A673 (cell line): Measurements from ENCODE around the gene JOSD2. TPM values are rescaled to one million over a fixed set of nuclear protein-coding genes. Genes with fewer than 3 reads are reported as not detected.

ENCODE experiments used
- BruUV-seq: library from RNA; stranded (reverse); fragments of 400-500 nt; replicated peaks from 2 replicates; lab custom pipeline; 2021; lab: Mats Ljungman, UMichigan
- CTCF ChIA-PET: fragments of 300-600 bp; sonication (Branson Sonifier 250); formaldehyde crosslinking; loops from one replicate; lab custom pipeline; 2022; ENCODE audit warnings: antibody characterized with exemption; lab: Charles Lee
- POLR2A ChIA-PET: fragments of 300-600 bp; sonication (Branson Sonifier 250); formaldehyde crosslinking; loops from one replicate; lab custom pipeline; 2022; ENCODE audit warnings: antibody characterized with exemption; ENCODE audit not compliant: low non-redundant PET; lab: Charles Lee
- DNase-seq: peaks from one replicate; pipeline ENCODE4 v3.0.0-alpha.2; 2015; ENCODE audit warnings: low spot score
- H3K27ac ChIP-seq: fragments of 200-600 bp; sonication (generic); 2 replicates; pipeline ENCODE4 v1.5.1; 2016; ENCODE audit warnings: mixed run types, low read depth, mild to moderate bottlenecking, mixed read lengths, antibody characterized with exemption, low read length; ENCODE audit not compliant: poor library complexity, severe bottlenecking
- H3K27me3 ChIP-seq: fragments of 200-600 bp; sonication (generic); replicated peaks from 2 replicates; pipeline ENCODE4 v1.6.1; 2017; ENCODE audit warnings: mixed run types, low read depth, mild to moderate bottlenecking, mixed read lengths, antibody characterized with exemption, low read length; ENCODE audit not compliant: insufficient read depth, poor library complexity
- H3K36me3 ChIP-seq: fragments of 200-600 bp; sonication (generic); 2 replicates; pipeline ENCODE4 v1.6.1; 2016; ENCODE audit warnings: mixed run types, mild to moderate bottlenecking, mixed read lengths, antibody characterized with exemption, low read length; ENCODE audit not compliant: insufficient read depth, poor library complexity, severe bottlenecking
- H3K4me1 ChIP-seq: fragments of 200-600 bp; sonication (generic); 2 replicates; pipeline ENCODE4 v1.6.1; 2017; ENCODE audit warnings: mixed run types, mild to moderate bottlenecking, mixed read lengths, antibody characterized with exemption, low read length; ENCODE audit not compliant: insufficient read depth, poor library complexity, severe bottlenecking
- H3K4me3 ChIP-seq: fragments of 200-600 bp; sonication (generic); 2 replicates; pipeline ENCODE4 v1.5.1; 2016; ENCODE audit warnings: low read depth, mixed run types, mild to moderate bottlenecking, mixed read lengths, low read length; ENCODE audit not compliant: poor library complexity, severe bottlenecking
- H3K9me3 ChIP-seq: fragments of 200-600 bp; sonication (generic); 2 replicates; pipeline ENCODE4 v1.6.1; 2016; ENCODE audit warnings: mixed run types, low read depth, mild to moderate bottlenecking, mixed read lengths, antibody characterized with exemption, low read length; ENCODE audit not compliant: poor library complexity, severe bottlenecking
- EZH2 ChIP-seq: fragments of 200-600 bp; sonication (generic); IDR thresholded peaks from 2 replicates; pipeline ENCODE4 v1.6.1; 2017; ENCODE audit warnings: borderline replicate concordance, low read depth, mild to moderate bottlenecking, mixed read lengths, antibody characterized with exemption, low read length; ENCODE audit not compliant: poor library complexity, severe bottlenecking
- intact Hi-C: fragments of 100-400 bp; cut with micrococcal nuclease; formaldehyde crosslinking; loops from one replicate; pipeline ENCODE4 v1.10.0; 2022; ENCODE audit not compliant: unreplicated experiment
- total RNA-seq: library from RNA; stranded (reverse); gene quantifications from 2 replicates; pipeline ENCODE4 v1.2.3, GENCODE V29; 2021
- TF ChIP-seq, protein P1 (sequence below): fragments of 300-800, 200-600 bp; sonication (generic); conservative IDR thresholded peaks from 2 replicates; pipeline ENCODE4 v1.5.1; 2017; ENCODE audit warnings: low read depth, mild to moderate bottlenecking, antibody characterized with exemption, low read length, moderate library complexity, mixed read lengths

JOSD2 gene
- total RNA-seq, 1 experiment from 2014 or later = 26.8 TPM

DNA sequence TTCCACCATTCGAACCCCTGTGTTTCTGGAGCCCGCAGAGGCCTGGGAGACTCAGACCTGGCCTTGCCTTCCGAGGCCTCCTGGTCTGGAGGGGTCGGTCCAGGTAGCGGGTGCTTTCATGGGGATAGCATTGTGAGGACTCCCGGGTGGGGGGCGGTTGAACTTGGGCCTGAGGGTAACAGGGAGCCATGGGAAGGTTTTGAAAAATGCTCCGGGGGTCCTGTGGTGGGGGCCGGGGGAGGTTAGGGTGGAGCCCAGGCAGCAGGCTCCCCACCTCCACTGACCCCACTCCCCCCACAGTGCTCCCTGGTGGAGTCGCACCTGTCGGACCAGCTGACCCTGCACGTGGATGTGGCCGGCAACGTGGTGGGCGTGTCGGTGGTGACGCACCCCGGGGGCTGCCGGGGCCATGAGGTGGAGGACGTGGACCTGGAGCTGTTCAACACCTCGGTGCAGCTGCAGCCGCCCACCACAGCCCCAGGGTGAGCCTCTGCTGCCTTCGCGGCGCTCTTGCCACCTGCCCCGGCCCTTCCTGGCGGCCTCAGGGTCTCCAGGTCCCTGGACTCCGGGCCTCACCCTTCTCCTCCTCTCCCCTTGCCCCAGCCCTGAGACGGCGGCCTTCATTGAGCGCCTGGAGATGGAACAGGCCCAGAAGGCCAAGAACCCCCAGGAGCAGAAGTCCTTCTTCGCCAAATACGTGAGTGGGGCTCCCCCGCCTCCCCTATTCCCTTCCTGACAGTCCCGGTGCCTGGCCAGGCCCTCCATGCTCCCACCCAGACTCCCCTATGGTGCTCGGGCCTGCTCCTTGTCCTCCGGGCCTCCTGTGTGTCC, 30.5 kb downstream of the JOSD2 start:
- ChIA-PET POLR2A (no interaction called here), CTCF (no interaction called here)
- intact Hi-C loops = no loop called here
- Histone ChIP-seq H3K36me3 (peaks cover 32% of the 10 kb centered on the region), H3K4me3 (no peak overlapping the region), H3K4me1 (no peaks in the 10 kb centered on the region), H3K9me3 (no peaks in the 10 kb centered on the region), H3K27ac (no peak overlapping the region), H3K27me3 (no peaks in the 10 kb centered on the region)
- no peak for DNase-seq
- no peak for TF ChIP-seq EZH2
- TF ChIP-seq, protein P1, sequence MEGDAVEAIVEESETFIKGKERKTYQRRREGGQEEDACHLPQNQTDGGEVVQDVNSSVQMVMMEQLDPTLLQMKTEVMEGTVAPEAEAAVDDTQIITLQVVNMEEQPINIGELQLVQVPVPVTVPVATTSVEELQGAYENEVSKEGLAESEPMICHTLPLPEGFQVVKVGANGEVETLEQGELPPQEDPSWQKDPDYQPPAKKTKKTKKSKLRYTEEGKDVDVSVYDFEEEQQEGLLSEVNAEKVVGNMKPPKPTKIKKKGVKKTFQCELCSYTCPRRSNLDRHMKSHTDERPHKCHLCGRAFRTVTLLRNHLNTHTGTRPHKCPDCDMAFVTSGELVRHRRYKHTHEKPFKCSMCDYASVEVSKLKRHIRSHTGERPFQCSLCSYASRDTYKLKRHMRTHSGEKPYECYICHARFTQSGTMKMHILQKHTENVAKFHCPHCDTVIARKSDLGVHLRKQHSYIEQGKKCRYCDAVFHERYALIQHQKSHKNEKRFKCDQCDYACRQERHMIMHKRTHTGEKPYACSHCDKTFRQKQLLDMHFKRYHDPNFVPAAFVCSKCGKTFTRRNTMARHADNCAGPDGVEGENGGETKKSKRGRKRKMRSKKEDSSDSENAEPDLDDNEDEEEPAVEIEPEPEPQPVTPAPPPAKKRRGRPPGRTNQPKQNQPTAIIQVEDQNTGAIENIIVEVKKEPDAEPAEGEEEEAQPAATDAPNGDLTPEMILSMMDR = no peak
- BruUV-seq = no TSS peak

DNA sequence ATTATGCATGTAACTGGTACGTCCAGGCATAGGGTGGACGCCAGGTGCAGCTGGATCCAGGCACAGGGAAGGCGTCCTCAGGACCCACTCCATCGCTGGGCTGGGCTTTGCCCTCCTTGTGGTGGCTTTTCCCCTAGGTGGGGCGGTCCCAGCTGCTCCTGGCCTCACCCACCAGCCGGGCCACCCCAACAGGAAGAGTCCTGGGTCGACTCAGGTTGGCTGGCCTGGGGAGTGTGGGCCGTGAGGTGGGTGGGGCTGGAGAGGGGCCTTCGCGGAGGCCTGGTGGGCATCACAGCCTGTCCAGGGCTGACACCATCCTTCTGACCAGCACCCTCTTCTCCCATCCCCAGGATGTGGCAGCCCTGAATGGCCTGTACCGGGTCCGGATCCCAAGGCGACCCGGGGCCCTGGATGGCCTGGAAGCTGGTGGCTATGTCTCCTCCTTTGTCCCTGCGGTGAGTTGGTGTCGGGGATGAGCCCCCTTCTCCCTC, 31.2 kb downstream of the JOSD2 start:
- no peak for DNase-seq
- TF ChIP-seq EZH2 = no peak
- TF ChIP-seq, protein P1 = no peak
- intact Hi-C loops = no loop called here
- ChIA-PET CTCF (no interaction called here), POLR2A (no interaction called here)
- Histone ChIP-seq H3K27me3 (no peaks in the 10 kb centered on the region), H3K4me3 (no peak overlapping the region), H3K36me3 (peaks cover 32% of the 10 kb centered on the region), H3K9me3 (no peaks in the 10 kb centered on the region), H3K27ac (no peak overlapping the region), H3K4me1 (no peaks in the 10 kb centered on the region)
- no TSS peak for BruUV-seq

DNA sequence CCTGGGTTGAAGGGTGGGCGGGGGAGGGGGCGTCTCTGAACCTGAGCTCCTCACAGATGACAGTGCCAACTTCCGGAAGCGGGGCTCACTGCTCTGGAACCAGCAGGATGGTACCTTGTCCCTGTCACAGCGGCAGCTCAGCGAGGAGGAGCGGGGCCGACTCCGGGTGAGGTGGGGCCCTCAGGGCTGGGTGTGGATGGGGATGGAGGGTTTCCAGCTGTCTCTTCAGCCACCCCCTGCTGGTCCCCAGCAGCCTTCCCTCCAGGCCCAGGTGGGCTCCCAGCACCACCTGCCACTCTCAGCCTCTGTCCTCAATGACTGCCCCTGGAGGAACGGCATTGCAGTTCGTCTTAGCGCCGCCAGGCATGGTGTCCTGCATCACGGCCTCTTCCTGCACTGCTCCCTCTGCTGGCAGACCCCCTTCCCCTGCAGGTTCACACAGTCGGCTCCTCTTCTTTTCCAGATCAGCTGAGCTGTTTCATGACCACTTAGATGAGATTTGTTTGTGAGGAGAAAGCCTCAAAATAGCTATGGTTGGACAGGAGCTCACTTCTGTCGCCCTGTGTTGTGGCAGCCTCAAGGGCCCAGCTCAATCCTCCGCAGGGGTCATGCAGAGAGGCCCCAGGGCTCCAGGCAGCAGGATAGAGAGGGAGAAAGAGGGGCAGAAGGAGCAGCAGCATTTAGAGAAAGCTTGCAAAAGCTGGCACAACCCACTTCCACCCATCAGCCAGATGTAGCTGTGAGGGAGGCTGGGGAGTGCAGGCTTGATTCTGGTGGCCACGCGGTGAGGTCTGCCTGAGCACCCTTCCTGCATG, 31.9 kb downstream of the JOSD2 start:
- peaks cover 32% of the 10 kb centered on the region for H3K36me3 ChIP-seq

More for the DNA sequence above, 31.9 kb downstream of the JOSD2 start:
- peak; percentile 31 for DNase-seq
- BruUV-seq = no TSS peak
- Histone ChIP-seq H3K9me3 (no peaks in the 10 kb centered on the region), H3K4me3 (no peak overlapping the region), H3K27me3 (no peaks in the 10 kb centered on the region), H3K4me1 (no peaks in the 10 kb centered on the region), H3K27ac (no peak overlapping the region)
- CTCF ChIA-PET = no interaction called here
- intact Hi-C loops = no loop called here
- TF ChIP-seq, protein P1 = peak; percentile 56
- no peak for TF ChIP-seq EZH2
- POLR2A ChIA-PET = no interaction called here
